NCI-H226 (cell line): ENCODE measurements around the gene NDST4.
A peak's percentile ranks its signal among the peaks of the same experiment; 100 is the strongest.

Experiments used
- DNase-seq: peaks from one replicate; pipeline ENCODE4 v3.0.0-alpha.2; 2015

NDST4 gene

GRCh38 chr4:114900934-114901333 is 212.5 kb downstream of the NDST4 start:
- no peak for DNase-seq

DNA sequence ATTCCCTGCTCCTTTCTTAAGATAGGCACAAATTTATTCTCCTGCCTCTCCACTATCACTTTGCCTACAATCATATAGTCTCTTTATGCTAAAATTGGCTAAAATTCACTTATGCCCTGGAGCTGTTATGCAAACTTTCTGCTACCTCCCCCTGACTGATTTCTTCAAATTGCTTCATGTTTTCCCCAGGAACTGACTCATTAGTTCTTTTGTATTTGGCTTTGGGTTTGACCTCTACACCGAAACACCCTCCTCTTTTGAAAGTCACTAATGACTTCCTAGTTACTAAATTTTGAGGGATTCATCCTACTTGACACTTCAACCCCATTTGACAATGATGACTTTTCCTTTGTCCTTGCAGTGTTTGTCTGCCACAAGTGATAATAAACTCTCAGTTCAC is 222.6 kb downstream of the NDST4 start:
- DNase-seq = no peak

DNA sequence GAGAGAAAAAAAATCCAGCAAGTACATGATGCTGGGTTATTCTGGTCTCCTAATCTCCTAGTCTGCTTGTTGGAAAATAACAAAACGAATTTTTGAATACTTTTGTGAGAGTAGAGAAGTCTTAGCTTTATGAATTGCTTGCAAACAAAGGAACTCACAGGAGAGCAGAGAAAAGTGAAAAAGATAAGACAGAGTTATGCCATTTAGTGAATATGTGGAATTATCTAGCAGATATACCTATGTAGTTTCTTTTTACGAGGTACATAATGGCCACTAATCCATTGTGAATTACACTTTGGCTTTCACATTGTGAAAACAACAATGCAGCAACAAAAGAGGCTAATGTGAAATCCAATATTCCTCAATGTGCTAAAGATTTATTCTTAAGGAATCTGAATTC is 226.7 kb downstream of the NDST4 start:
- no peak for DNase-seq

- DNase-seq = no peak
Measured at GRCh38 chr4:114883641-114884040, 229.8 kb downstream of the NDST4 start.

GRCh38 chr4:114879916-114880669 is 233.3 kb downstream of the NDST4 start:
- DNase-seq = no peak

DNA sequence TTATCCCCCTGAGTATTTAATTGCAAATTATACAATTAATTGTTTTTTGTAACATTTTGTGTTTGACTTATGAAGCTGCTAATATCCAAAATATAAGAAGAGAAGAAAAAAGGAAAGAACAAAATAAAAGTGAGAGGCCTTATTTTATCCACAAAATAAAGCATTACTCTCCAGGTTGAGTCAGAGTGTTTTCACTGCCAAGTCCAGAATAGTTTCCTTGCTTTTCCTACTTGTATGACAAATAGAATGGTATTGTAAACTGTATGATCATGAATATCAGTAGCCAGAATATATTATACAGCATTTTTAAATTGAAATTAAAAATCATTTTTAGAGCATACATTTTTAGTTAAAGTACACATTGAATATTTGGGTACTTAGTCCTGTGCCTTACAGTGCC is 237.8 kb downstream of the NDST4 start:
- DNase-seq = no peak

DNA sequence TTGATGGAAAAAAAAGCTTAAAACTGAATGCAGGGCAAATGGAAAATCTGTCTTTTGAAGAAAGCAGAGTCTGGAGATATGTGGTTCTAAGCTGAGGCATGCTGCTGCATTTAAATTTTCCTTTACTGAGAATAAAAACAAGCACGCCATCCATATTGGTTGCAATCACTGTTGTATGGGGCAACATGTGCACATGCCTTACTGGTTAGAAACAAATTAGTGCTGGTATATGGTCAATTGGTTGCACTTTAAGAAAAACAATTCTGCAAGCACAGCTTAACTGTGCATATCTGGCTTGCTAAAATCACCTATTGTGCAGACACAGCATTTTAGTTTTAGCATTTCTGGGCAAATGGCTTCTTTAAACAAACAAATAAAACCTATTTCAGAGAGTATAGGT is 239.1 kb downstream of the NDST4 start:
- DNase-seq = no peak

- DNase-seq = no peak
Measured at GRCh38 chr4:114870987-114871386, 242.4 kb downstream of the NDST4 start.

DNA sequence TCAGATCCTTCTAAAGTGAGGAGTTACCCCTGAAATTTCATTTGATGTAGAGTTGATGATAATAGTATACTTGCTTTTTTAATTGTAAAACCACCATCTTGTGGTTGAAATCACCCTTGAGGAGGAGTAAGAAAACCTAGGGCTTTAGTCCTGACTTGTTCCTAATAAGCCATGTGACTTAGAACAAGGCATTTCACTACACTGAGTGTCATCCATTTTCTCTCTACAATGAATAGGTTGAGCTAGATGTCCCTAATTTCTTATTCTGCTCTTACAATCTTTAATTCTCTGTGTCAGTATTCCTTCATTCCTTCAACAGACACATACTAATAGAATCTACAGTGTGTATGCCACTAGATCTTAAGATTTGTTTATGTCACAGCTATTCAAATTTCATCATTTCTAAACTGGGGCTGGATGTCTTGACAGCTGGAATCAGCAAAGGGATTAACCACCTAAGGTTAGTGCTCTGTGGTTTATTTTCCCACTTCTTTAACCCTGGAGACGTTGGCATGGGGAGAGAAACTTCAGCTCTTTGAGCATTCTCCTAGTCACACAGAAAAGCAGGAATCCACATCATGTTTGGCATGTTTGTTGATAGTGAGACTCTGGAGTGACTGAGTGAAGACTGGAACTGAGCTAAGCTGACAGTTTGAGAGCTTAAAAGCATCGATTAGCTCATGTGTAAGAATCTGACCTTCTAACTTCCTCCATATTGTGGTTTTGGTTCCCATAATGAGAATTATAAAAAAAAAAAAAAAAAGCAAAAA is 246.3 kb downstream of the NDST4 start:
- no peak for DNase-seq

- no peak for DNase-seq
Measured at GRCh38 chr4:114864060-114864459, 249.4 kb downstream of the NDST4 start.

DNA sequence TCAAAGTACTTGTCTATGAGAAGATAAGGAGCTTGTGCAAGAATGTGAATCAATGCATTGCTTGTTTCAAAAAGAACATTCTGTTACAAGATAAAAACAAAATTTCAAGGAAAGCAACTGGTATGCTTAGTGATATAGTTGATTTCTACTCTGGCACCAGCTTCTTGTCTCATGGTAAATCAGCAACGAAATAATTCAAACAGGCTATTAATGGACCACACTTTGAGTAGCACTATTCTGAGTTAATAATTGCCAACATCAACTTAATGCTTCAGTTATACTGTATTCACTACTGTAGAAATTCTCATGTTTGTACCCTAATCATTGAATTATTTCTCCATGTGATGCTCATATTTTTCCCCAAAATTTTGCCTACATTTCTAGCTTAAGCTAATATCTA is 252.6 kb downstream of the NDST4 start:
- DNase-seq = no peak

DNA sequence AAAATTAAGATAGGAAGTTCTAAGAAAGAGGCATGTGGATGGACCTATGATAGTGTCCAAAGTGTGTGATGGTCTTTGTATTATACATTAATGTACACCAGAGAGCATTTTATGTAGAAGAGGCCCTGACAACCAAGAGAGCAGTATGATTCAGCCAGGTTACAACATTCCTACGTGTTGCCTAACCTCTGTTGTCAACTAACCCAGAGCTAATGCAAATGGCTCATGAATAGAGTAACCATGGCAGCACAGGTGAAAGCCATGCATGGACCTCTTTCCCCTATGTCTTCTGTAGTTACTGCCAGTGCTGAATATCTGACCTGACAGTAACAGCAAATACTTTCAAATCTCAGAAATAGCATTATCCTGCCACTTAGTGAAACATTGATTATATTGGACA is 255.6 kb downstream of the NDST4 start:
- DNase-seq = no peak

DNA sequence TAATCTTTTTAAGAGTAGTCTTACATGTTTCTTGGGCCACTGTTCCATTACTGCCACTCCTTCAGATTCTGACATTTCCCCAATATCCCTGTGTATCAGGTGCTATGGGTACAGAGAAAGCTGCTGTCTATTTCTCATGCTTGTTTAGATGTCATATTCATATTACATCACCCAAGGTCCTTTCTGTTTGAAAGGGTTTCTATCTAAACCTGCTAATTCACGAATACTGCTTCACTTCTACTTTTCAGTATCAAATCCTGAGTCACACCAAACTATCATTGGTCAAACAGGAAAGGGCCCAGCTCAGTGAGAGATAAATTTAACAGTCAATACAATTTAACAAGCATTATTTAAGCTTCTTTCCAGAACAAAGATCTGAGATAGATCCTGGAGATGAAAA is 273.4 kb downstream of the NDST4 start:
- DNase-seq = no peak

- no peak for DNase-seq
Measured at GRCh38 chr4:114830628-114831027, 282.8 kb downstream of the NDST4 start.

- no peak for DNase-seq
Measured at GRCh38 chr4:114827651-114828050, 285.8 kb downstream of the NDST4 start.

DNA sequence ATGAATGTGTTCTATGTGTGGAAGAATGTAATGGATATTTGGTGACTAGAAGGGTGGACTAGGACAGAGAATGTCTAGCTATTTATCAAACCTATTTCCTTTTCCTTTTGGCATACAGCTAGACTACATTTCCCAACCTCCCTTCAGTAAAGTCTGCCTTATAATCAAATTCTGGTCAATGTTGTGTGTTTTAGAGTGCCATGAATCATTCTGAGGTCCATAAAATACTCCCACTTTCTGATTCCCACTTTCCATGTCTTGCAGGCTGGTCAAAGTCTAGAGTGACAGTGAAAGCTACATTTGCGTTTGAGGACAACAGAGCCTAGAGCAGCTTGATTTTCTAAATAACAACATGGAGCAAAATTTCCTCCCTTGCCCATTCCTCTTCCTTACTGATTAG is 297.7 kb downstream of the NDST4 start:
- DNase-seq = no peak

GRCh38 chr4:114813961-114814360 is 299.5 kb downstream of the NDST4 start:
- DNase-seq = no peak

DNA sequence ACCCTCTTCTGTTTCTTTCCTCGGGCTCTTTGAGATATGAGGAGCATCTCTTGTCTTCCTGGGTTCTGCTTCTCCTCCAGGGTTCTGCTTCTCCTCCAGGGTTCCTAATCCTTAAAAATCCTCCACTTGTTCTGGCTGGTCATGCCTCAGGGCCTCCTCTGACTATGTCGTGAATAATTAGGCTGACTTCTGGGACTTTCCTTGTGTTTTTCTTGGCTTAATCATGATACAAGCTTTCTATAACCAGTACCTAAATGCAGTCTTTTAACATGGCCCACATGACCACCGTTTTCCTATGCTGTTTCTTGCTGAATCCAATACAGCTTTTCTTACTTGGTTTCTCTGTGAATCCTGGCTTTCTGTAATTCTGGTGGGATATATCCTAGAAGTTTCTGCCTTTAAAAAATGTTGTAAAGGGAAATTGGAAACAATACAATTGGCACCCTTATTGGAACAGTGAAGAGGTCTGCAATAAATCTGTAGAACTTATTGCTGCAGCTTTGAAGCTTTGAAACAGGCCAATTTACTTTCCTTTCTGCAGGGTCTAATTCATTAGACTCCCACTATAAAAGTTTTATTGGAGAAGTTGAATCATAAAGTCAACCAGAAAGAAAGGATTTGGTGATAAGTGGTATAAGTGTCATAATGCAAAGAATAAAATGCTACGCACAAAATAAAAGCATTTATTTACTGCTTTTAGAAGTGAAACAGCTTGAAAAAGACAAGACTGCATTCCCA is 301.7 kb downstream of the NDST4 start:
- DNase-seq = no peak

GRCh38 chr4:114807759-114808404 is 305.5 kb downstream of the NDST4 start:
- DNase-seq = peak; percentile 5

GRCh38 chr4:114807357-114807756 is 306.1 kb downstream of the NDST4 start:
- no peak for DNase-seq

DNA sequence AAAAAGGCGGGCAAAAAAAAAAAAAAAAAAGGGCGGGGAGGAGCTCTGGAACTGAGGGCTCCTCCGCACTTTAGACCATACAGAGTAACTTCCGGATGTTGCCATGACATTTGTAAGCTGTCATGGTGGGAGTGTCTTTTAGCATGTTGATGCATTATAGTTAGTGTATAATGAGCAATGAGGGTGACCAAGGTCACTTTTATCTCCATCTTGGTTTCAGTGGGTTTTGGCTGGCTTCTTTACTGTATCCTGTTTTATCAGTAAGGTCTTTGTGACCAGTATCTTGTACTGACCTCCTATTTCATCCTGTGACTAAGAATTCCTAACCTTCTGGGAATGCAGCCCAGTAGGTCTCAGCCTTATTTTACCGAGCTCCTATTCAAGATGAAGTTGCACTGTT is 321.4 kb downstream of the NDST4 start:
- peak; percentile 31 for DNase-seq

- DNase-seq = no peak
Measured at GRCh38 chr4:114785570-114785969, 327.9 kb downstream of the NDST4 start.

DNA sequence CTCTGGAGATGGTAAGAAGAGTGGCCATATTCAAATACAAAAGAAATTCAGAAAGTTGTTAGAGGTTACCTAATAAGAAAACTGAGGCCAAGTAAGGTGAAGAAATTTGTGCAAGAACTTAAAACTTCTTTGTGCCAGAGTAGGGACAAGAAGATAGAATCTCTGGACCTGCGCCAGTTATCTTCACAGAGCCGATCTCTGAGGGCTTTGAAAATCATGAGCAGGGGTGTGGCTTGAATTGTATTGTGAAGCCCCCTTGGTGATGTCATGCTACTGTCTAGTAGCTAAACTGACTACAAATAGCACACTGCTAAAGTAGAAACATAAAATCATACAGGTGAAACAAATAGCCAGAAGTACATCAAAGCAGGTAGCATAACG is 330.2 kb downstream of the NDST4 start:
- no peak for DNase-seq
